ENCODE results near the gene C19orf67.

Gene C19orf67

GRCh38 chr19:14118165-14119051, 32.8 kb upstream of the C19orf67 start:
- peak overlapping the region; percentile 14 for H2AFZ ChIP-seq (ENCODE audit: insufficient read depth, low read length, poor library complexity)
- no CpG with 5 or more reads among the region's 61 CpGs for WGBS (ENCODE audit: extremely low coverage, insufficient coverage, insufficient read length)
- H3K36me3 ChIP-seq (ENCODE audit: control insufficient read depth in 1 of 2, insufficient read depth in 2 of 2, low read length in 2 of 2) = peaks cover 5 to 9% of the 10 kb centered on the region in 2 experiments
- H3K18ac ChIP-seq (ENCODE audit: low read length) = no peak overlapping the region
- peak overlapping the region; percentile 69 for H3K27ac ChIP-seq (ENCODE audit: low read depth, low read length)
- H3K4me3 ChIP-seq (ENCODE audit: low read depth, low read length) = peak overlapping the region; percentile 60
- peak overlapping the region; percentile 56 for H4K91ac ChIP-seq (ENCODE audit: low read depth, low read length)
- no peaks in the 10 kb centered on the region for H3K27me3 ChIP-seq (ENCODE audit: insufficient read depth, low read length)
- no peak overlapping the region for H2BK120ac ChIP-seq (ENCODE audit: insufficient read depth, low read length, poor library complexity)
- peaks cover 2% of the 10 kb centered on the region for H3K79me2 ChIP-seq (ENCODE audit: control insufficient read depth, insufficient read depth, low read length, poor library complexity)
- peak overlapping the region; percentile 24 for H3K4ac ChIP-seq (ENCODE audit: low read depth, low read length)
- peak overlapping the region; percentile 32 for H4K8ac ChIP-seq (ENCODE audit: low read depth, low read length)
- peak; percentile 47 to 61 for DNase-seq
- peak overlapping the region; percentile 32 for H3K14ac ChIP-seq (ENCODE audit: low read length)
- H3K9me3 ChIP-seq (ENCODE audit: insufficient read depth, low read depth, low read length) = no peaks in the 10 kb centered on the region
- peaks cover 12 to 20% of the 10 kb centered on the region in 2 experiments for H3K4me1 ChIP-seq (ENCODE audit: control insufficient read depth in 1 of 2, insufficient read depth in 2 of 2, low read length in 2 of 2)
- H2BK12ac ChIP-seq (ENCODE audit: low read length) = no peak overlapping the region
- H3K4me2 ChIP-seq (ENCODE audit: low read length) = peak overlapping the region; percentile 59
- no peak overlapping the region for H2AK5ac ChIP-seq (ENCODE audit: low read length)
- no peak overlapping the region for H2BK5ac ChIP-seq (ENCODE audit: low read depth, low read length, poor library complexity)
- no peak overlapping the region for H3K23ac ChIP-seq (ENCODE audit: low read length)
- peak overlapping the region; percentile 23 for H3K9ac ChIP-seq (ENCODE audit: low read length)
- peak overlapping the region; percentile 37 for H4K12ac ChIP-seq (ENCODE audit: low read depth, low read length)
- H3K79me1 ChIP-seq (ENCODE audit: low read length) = peaks cover 4% of the 10 kb centered on the region

- Histone ChIP-seq H3K4ac (ENCODE audit: low read depth, low read length) (peak within 1 kb of the TSS; percentile 43), H2BK12ac (ENCODE audit: low read length) (no peak within 1 kb of the TSS), H4K8ac (ENCODE audit: low read depth, low read length) (peak within 1 kb of the TSS; percentile 72), H3K4me3 (ENCODE audit: low read depth, low read length) (peak within 1 kb of the TSS; percentile 89), H2BK120ac (ENCODE audit: insufficient read depth, low read length, poor library complexity) (no peak within 1 kb of the TSS), H2BK5ac (ENCODE audit: low read depth, low read length, poor library complexity) (no peak within 1 kb of the TSS), H2AK5ac (ENCODE audit: low read length) (no peak within 1 kb of the TSS), H4K12ac (ENCODE audit: low read depth, low read length) (peak within 1 kb of the TSS; percentile 37), H3K27ac (ENCODE audit: low read depth, low read length) (peak within 1 kb of the TSS; percentile 69), H3K27me3 (ENCODE audit: insufficient read depth, low read length) (no peaks in the 10 kb centered on the region), H3K4me1 (ENCODE audit: control insufficient read depth in 1 of 2, insufficient read depth in 2 of 2, low read length in 2 of 2) (peaks cover 12 to 20% of the 10 kb centered on the region in 2 experiments), H3K9ac (ENCODE audit: low read length) (peak within 1 kb of the TSS; percentile 73), H3K23ac (ENCODE audit: low read length) (no peak within 1 kb of the TSS), H3K79me1 (ENCODE audit: low read length) (peaks cover 4% of the 10 kb centered on the region), H3K9me3 (ENCODE audit: insufficient read depth, low read depth, low read length) (no peaks in the 10 kb centered on the region), H2AFZ (ENCODE audit: insufficient read depth, low read length, poor library complexity) (peak within 1 kb of the TSS; percentile 56), H3K18ac (ENCODE audit: low read length) (peak within 1 kb of the TSS; percentile 55), H4K91ac (ENCODE audit: low read depth, low read length) (peak within 1 kb of the TSS; percentile 56), H3K36me3 (ENCODE audit: control insufficient read depth in 1 of 2, insufficient read depth in 2 of 2, low read length in 2 of 2) (peaks cover 3 to 6% of the 10 kb centered on the region in 2 experiments), H3K4me2 (ENCODE audit: low read length) (peak within 1 kb of the TSS; percentile 92), H3K79me2 (ENCODE audit: control insufficient read depth, insufficient read depth, low read length, poor library complexity) (peaks cover 2% of the 10 kb centered on the region), H3K14ac (ENCODE audit: low read length) (peak within 1 kb of the TSS; percentile 71)
- DNase-seq = peak; percentile 99
- no CpG with 5 or more reads among the region's 67 CpGs for WGBS (ENCODE audit: extremely low coverage, insufficient coverage, insufficient read length)
These were observed 32.1 kb upstream of the C19orf67 start, which contains the start of gene PRKACA for GRCh38 chr19:14117668-14118164. Gene PRKACA (minus strand): TSS chr19:14117762. CDS start chr19:14117547, 215 bp downstream.

GRCh38 chr19:14116918-14117578, 31.5 kb upstream of the C19orf67 start:
- H4K91ac ChIP-seq (ENCODE audit: low read depth, low read length) = no peak overlapping the region
- H3K79me2 ChIP-seq (ENCODE audit: control insufficient read depth, insufficient read depth, low read length, poor library complexity) = peaks cover 2% of the 10 kb centered on the region
- WGBS (ENCODE audit: extremely low coverage, insufficient coverage, insufficient read length) = no CpG with 5 or more reads among the region's 33 CpGs
- H3K23ac ChIP-seq (ENCODE audit: low read length) = no peak overlapping the region
- DNase-seq = no peak
- H3K4me1 ChIP-seq (ENCODE audit: control insufficient read depth in 1 of 2, insufficient read depth in 2 of 2, low read length in 2 of 2) = peaks cover 14 to 26% of the 10 kb centered on the region in 2 experiments
- H3K36me3 ChIP-seq (ENCODE audit: control insufficient read depth in 1 of 2, insufficient read depth in 2 of 2, low read length in 2 of 2) = peaks cover 3 to 4% of the 10 kb centered on the region in 2 experiments
- peak overlapping the region; percentile 56 for H2AFZ ChIP-seq (ENCODE audit: insufficient read depth, low read length, poor library complexity)
- H4K12ac ChIP-seq (ENCODE audit: low read depth, low read length) = no peak overlapping the region
- H2BK120ac ChIP-seq (ENCODE audit: insufficient read depth, low read length, poor library complexity) = no peak overlapping the region
- no peaks in the 10 kb centered on the region for H3K9me3 ChIP-seq (ENCODE audit: insufficient read depth, low read depth, low read length)
- H2BK12ac ChIP-seq (ENCODE audit: low read length) = no peak overlapping the region
- no peak overlapping the region for H3K27ac ChIP-seq (ENCODE audit: low read depth, low read length)
- no peaks in the 10 kb centered on the region for H3K27me3 ChIP-seq (ENCODE audit: insufficient read depth, low read length)
- peak overlapping the region; percentile 92 for H3K4me2 ChIP-seq (ENCODE audit: low read length)
- peak overlapping the region; percentile 43 for H3K4ac ChIP-seq (ENCODE audit: low read depth, low read length)
- H4K8ac ChIP-seq (ENCODE audit: low read depth, low read length) = peak overlapping the region; percentile 72
- H3K14ac ChIP-seq (ENCODE audit: low read length) = peak overlapping the region; percentile 71
- peak overlapping the region; percentile 55 for H3K18ac ChIP-seq (ENCODE audit: low read length)
- peak overlapping the region; percentile 89 for H3K4me3 ChIP-seq (ENCODE audit: low read depth, low read length)
- no peak overlapping the region for H2BK5ac ChIP-seq (ENCODE audit: low read depth, low read length, poor library complexity)
- no peak overlapping the region for H2AK5ac ChIP-seq (ENCODE audit: low read length)
- H3K79me1 ChIP-seq (ENCODE audit: low read length) = peaks cover 4% of the 10 kb centered on the region
- H3K9ac ChIP-seq (ENCODE audit: low read length) = peak overlapping the region; percentile 73

GRCh38 chr19:14116525-14116917, 30.9 kb upstream of the C19orf67 start:
- no CpG with 5 or more reads among the region's 6 CpGs for WGBS (ENCODE audit: extremely low coverage, insufficient coverage, insufficient read length)
- Histone ChIP-seq H3K23ac (ENCODE audit: low read length) (no peak overlapping the region), H2BK12ac (ENCODE audit: low read length) (no peak overlapping the region)

More at GRCh38 chr19:14116525-14116917, 30.9 kb upstream of the C19orf67 start:
- Histone ChIP-seq H4K8ac (ENCODE audit: low read depth, low read length) (no peak overlapping the region), H3K79me1 (ENCODE audit: low read length) (peaks cover 4% of the 10 kb centered on the region), H2BK5ac (ENCODE audit: low read depth, low read length, poor library complexity) (no peak overlapping the region), H4K91ac (ENCODE audit: low read depth, low read length) (no peak overlapping the region), H2AFZ (ENCODE audit: insufficient read depth, low read length, poor library complexity) (no peak overlapping the region), H3K79me2 (ENCODE audit: control insufficient read depth, insufficient read depth, low read length, poor library complexity) (peaks cover 2% of the 10 kb centered on the region), H3K4me2 (ENCODE audit: low read length) (peak overlapping the region; percentile 92), H3K27ac (ENCODE audit: low read depth, low read length) (no peak overlapping the region), H3K36me3 (ENCODE audit: control insufficient read depth in 1 of 2, insufficient read depth in 2 of 2, low read length in 2 of 2) (peaks cover 2 to 4% of the 10 kb centered on the region in 2 experiments), H3K9me3 (ENCODE audit: insufficient read depth, low read depth, low read length) (no peaks in the 10 kb centered on the region), H3K4ac (ENCODE audit: low read depth, low read length) (no peak overlapping the region), H3K4me3 (ENCODE audit: low read depth, low read length) (peak overlapping the region; percentile 89), H3K27me3 (ENCODE audit: insufficient read depth, low read length) (no peaks in the 10 kb centered on the region), H3K18ac (ENCODE audit: low read length) (no peak overlapping the region), H3K4me1 (ENCODE audit: control insufficient read depth in 1 of 2, insufficient read depth in 2 of 2, low read length in 2 of 2) (peaks cover 14 to 26% of the 10 kb centered on the region in 2 experiments), H3K14ac (ENCODE audit: low read length) (no peak overlapping the region), H3K9ac (ENCODE audit: low read length) (no peak overlapping the region), H2AK5ac (ENCODE audit: low read length) (no peak overlapping the region), H2BK120ac (ENCODE audit: insufficient read depth, low read length, poor library complexity) (no peak overlapping the region), H4K12ac (ENCODE audit: low read depth, low read length) (no peak overlapping the region)
- no peak for DNase-seq

Data from trophoblast cell (in vitro differentiated cells and primary cell).